IPS-NIHi7 (cell line): ENCODE data around the gene DAPK2.

Experiments used
- DNase-seq: peaks from one replicate; pipeline ENCODE4 v3.0.0; 2012; ENCODE audit warnings: mixed read lengths; ENCODE audit errors: extremely low spot score

The DAPK2 gene

DNA sequence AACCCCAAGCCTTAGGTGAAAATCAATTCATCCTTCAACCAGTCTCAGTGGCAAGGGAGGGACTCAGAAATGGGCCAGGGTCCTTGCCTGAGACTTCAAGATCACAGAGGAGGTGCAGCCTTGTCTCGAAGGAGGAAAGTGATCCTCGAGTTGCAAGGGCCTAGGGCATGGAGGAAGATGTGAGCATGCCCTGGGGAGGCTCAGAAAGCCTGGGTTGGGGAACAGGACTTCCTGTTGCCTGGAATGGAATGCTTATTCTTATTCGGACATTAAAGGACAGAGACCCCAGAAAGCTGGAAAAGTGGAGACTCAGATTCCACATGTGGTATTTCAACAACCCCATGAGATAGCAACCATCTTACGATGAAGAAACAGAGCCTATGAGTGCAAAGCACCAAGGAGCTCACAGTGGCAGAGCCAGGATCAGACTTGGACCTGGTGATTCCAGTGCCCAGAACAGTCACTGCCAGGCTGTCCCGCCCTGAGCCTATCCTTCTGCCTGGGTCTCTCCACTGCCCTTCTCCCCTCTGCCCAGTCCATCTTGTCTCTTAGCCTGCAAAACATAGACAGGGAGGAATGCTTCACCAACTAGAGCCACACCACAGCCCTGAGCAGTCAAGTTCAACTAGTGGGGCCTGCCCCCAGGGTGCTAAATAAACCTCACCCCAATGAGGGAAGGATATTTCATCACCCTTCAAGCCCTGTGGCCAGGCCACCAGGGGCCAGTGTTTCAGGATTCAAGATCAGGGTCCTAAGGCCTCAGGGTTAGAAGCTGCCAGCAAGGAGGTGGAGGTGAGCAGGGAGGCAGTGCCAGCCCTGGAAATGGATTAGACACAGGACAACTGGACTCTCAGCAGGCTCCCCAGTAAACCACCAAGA, 21.9 kb downstream of the DAPK2 start:
- DNase-seq: peak; percentile 33

DNA sequence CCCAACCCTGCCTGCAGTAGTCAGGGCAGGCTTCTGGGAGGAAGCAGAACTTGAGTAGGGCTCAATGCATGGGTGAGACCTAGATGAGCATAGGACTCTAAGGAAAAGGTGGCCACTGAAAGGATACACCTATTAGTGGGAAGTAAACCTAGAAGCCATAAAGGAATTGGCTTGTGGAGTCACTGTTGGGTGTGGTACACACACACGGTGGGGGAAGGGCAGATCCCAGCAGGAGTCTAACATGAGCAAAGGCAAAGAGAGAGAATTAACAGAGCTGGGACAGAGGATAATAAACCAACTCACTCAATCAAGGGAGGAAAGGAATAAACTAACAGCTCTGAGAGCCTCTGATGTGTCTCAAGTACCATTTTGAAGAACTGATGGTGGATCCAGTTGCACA, 23.1 kb downstream of the DAPK2 start:
- DNase-seq: no peak

GRCh38 chr15:64022571-64022970, 23.7 kb downstream of the DAPK2 start:
- DNase-seq: no peak

GRCh38 chr15:64019764-64020163, 26.5 kb downstream of the DAPK2 start:
- DNase-seq: no peak

DNA sequence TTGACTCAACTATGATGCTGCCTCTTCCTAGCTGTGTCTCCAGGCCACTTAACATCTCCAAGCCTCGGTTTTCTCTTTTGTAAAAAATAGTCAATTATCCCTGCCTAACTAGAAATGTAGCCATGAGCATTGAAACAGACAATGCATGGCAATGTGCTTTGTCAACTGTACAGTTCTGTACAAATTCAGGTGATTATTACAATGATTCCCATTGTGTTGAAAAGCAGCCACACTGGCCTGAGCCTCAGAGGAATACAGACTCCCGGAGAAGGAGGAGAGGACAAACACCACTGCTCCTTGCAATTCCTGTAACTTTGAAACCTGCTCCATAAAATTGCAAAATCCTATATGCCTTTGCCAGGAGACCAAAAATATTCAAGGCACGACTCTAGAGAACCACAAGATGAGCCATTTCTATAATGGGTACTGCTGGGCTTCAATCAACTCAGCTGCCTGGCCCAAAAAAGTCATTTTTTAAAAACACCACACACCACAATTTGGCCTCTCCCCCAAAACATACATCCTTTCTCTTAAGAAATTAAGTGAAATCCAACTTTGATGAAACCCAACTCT, 28.6 kb downstream of the DAPK2 start:
- no peak for DNase-seq

DNA sequence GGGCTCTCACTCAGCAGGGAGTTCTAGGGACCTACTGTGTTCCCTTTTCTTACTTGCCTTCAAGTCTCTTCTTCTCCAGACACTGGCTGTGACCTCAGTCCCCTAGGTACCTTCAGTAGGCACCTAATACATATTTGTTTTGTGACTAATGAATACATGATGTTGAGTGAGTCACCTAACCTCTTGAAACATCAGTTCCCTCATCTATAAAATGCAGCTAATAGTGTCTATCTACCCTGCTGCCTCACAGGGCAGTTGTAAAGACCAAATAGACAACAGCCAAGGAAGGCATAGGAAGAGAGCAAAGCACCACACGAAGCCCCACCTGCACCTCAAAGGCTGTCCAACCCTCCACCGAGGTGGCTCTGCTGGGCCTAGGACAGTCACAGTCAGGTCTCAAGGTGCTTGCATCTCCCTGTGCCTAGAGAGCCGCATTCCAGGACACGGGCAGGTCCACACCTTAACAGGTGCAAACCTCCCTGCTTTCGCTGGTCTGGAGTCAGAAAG, 29.1 kb downstream of the DAPK2 start:
- no peak for DNase-seq

DNA sequence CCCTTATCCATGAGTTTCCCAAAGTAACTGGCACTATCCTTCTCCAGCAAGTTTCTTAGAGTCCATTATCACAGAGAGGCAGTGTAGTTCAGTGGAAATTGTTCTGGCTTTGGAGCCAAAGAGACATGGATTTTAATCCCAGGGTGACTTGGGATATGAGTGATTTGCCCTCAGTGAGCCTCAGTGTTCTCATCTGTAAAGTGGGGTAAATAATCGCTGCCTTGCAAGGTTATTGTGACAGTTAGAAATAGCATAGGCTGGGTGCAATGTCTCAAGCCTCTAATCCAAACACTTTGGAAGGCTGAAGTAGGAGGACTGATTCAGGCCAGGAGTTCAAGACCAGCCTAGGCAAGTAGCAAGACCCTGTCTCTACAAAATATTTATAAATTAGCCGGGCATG, 30.0 kb downstream of the DAPK2 start:
- DNase-seq: no peak

- no peak for DNase-seq
Measured at GRCh38 chr15:64014995-64015394, 31.3 kb downstream of the DAPK2 start.

GRCh38 chr15:64013179-64014062, 32.9 kb downstream of the DAPK2 start:
- no peak for DNase-seq

GRCh38 chr15:64011736-64012135, 34.5 kb downstream of the DAPK2 start:
- DNase-seq: no peak

- no peak for DNase-seq
Measured at GRCh38 chr15:64010719-64011118, 35.6 kb downstream of the DAPK2 start.

- no peak for DNase-seq
Measured at GRCh38 chr15:64009798-64010261, 36.5 kb downstream of the DAPK2 start.

DNA sequence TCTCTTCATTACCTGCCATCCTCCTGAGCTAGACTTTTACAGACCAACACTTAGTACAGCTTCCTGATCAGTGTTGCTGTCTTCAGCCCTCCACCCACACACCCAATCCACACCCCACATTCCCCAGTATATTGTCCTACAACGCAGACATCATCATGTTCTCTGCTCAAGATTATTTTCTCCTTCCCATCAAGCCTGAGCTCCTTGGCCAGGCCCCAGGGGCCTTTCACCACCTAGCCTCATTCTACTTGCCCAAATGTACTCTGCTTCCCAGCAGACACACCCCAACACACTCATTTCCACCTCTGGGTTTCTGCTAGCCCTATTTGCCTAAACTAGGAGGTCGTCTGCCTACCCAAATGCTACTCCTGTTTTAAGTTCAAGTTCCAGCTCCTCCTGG, 37.0 kb downstream of the DAPK2 start:
- DNase-seq: no peak

DNA sequence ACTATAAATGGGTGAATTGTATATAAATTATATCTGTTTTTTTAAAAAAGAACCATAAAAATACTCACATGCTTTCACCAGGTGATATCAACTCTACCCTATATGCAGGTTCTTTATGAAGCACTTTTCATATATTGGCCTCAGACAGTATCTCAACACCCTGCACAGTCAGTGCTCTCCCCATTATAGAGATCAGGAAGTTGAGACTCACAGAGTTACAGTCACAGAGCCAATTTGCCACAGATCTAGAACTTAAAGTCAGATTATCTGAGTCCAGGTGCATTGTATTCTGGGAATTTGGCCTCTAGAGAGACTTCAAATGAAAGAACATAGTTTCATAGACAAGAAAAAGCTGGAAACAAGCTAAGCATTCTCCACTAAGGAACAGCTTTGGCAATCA, 38.1 kb downstream of the DAPK2 start:
- DNase-seq: no peak

GRCh38 chr15:64006642-64007041, 39.6 kb downstream of the DAPK2 start:
- no peak for DNase-seq

DNA sequence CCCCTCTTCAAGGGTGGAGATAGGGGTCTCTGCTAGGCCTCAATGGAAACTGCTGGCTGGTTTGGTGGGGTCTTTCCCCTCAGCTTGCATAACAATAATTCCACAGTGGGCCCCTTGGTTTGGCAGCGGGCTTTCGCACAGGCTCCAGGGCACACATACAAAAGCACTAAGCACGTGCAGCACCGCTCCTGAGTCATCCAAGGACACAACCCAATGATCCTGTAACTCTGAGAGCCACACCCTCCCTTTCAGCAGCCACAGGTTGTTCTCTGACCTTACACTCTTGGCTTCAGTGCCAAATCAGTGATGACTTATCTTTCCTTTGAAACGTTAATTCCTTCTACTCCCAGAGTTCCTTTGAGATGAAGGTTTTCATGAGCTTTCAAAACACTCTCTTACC, 41.7 kb downstream of the DAPK2 start:
- DNase-seq: no peak

DNA sequence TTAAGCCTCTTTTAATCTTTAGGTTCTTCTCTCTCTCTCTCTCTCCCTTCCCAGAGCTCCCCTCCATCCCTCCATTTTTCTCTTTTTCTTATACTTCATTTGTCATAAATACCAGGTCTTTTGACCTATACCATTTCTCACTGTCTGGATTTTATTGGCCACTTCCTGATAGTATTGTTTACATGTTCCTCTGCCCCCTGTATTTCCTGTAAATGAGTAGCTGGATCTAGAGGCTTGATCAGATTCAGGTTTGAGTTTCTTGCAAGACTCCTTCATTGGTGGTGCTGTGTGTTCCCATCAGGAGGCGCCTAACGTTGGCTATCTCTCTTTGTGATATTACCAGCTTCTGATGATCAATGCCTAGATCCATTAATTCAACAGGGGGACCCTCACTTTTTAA, 42.2 kb downstream of the DAPK2 start:
- no peak for DNase-seq

- no peak for DNase-seq
Measured at GRCh38 chr15:64003182-64003581, 43.1 kb downstream of the DAPK2 start.

GRCh38 chr15:64001148-64001547, 45.1 kb downstream of the DAPK2 start:
- DNase-seq: no peak

DNA sequence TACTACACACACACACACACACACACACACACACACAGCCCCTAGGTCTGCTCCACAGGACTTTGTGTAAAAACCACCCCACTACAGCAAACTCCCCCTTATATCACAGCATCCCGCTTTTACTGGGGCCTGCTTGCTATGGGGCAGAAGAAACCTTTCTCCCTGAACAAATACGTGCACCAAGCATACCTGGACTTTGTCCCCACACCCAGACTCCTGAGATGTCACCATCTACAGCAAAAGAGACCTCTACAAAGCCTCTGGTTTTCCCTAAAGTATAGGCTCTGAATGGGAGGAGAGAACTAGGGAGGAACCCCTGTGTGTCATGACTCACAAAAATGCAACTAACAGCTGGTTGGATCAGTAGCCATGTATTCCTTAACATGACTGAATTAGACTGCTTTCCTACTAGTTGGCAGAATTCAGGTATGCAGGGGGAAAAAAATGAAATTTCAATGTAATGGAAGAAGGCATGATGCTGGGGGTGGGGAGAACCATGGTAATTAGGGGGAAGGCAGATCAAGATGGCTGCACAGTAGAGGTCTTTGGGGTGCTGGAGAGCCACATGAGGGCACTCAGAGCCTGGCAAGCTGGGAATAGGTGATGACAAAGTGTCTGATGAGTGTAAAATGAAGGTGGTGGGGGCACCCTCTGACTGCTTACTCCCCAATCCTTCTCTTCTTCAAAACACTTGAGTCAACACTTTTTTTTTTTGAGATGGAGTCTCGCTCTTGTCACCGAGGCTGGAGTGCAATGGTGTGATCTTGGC, 45.9 kb downstream of the DAPK2 start:
- DNase-seq: no peak

GRCh38 chr15:63999177-63999576, 47.1 kb downstream of the DAPK2 start:
- DNase-seq: no peak
